Right kidney (tissue), 1 donor: Measurements from ENCODE around the gene KPNA6.
"Not testable (repeated sequence)": the region's sequence is repeated elsewhere in the genome, so short reads cannot be mapped to it uniquely, and the experiment has no call there.

ENCODE experiments used
- DNase-seq: peaks from one replicate; pipeline ENCODE4 v3.0.0-alpha.2; 2016

Gene KPNA6

DNA sequence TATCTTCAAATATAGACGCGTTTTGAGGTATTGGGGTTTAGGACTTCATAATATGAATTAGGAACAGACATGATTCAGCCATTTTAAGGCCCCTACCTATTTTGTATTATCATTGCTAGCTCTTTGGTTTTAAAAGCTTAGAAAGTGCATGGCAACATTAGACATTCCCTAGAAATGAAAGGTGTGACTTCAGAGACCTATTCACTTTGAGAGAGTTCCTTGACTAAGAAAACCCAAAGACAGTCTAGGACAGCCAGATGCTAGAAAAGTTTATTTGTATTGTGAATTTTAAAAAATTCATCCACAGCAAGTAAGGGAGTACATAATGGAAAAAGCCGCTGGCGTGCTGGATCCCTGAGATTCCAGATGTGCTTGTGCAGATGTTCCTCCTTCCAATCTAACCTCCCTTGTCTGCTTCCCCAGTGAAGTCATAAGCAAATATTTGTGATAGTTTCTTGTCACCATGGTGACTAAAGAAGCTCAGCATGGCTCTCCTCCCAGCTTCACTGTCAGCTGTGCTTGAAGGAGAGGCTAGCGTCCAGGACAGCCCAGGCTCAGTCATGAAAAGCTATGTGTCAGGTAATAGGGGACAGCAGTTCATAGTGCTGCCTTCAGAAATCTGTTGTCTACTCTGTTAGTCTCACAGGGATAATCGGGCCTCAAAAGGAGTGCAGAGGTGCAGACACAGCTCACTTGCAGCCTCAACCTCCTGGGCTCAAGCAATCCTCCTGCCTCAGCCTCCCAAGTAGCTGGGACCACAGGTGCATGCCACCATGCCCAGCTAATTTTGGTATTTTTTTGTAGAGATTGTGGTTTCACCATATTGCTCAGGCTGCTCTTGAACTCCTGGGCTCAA is 34.8 kb downstream of the KPNA6 start:
- DNase-seq = peak; percentile 10

DNA sequence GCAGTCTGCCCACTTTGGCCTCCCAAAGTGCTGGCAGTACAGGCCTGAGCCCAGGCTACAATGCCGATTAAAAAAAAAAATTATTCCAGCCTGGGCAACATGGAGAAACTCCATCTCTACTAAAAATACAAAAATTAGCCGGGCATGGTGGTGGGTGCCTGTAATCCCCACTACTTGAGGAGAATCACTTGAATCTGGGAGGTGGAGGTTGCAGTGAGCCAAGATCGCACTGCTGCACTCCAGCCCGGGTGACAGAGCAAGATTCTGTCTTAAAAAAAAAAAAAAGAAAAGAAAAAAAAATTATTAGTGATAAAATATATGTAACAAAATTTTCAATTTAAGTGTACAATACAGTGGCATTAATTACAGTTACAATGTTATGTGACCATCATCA is 35.4 kb downstream of the KPNA6 start:
- DNase-seq = not testable (repeated sequence)

DNA sequence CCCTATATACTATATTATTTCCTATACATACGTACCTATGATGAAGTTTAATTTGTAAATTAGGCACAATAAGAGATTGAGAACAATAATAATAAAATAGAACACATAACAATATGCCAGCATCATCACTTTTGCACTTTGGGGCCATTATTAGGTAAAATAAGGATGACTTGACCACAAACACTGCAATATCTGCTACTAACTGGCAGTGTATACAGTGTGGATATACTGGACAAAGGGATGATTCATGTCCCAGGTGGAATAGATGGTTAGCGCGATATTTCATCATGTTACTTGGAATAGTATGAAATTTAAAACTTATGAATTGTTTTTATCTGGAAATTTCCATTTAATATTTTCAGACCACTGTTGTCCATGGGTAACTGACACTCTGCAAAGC is 36.2 kb downstream of the KPNA6 start:
- DNase-seq = no peak

DNA sequence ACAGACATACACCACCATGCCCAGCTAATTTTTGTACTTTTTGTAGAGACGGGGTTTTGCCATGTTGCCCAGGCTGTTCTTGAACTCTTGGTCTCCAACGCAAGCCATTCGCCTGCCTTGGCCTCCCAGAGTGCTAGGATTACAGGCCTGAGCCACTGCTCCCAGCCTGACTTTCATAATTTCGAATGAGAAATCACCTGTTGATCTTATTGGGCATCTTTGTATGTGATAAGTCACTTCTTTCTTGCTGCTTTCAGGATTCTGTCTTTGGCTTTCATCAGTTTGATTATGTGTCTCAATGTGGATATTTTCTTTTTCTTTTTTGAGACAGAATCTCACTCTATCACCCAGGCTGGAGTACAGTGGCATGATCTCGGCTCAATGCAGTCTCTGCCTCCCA is 39.9 kb downstream of the KPNA6 start:
- not testable (repeated sequence) for DNase-seq

DNA sequence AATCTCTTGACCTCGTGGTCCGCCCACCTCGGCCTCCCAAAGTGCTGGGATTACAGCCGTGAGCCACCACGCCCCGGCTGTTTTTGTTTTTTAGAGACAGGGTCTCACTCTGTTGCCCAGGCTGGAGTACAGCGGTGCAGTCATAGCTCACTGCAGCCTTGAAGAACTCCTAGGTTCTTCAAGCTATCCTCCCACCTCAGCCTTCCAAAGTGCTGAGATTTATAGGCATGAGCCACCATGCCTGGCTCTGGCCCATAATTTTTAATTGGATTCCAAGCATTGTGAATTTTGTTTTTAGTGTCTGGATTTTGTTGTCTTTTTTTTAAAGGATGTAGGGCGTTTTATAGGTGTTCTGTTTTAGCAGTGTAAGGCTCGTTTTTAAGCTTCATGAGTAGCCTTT is 43.0 kb downstream of the KPNA6 start:
- peak; percentile 1 for DNase-seq

DNA sequence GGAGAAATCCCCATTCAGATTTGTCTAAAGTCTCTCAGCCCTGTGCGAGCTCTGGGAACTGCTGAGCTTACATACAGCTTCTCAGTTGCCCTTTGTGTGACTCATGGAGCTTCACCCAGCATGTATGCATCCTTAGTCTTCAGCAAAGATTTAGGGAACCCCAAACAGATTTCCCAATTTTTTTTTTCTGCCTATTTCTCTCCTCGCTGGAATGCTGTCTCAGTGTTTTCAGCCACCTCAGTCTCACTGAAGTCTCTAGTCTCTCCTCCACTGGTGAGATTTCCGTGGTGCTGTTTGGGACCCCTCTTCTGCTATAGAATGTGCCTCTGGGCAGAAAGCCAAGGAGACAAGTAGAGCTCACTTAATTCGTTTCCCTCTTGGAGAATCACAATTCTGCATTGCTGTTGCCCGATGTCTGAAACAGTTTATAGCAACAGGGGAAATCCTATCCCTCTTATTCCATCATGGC is 43.5 kb downstream of the KPNA6 start:
- peak; percentile 12 for DNase-seq

DNA sequence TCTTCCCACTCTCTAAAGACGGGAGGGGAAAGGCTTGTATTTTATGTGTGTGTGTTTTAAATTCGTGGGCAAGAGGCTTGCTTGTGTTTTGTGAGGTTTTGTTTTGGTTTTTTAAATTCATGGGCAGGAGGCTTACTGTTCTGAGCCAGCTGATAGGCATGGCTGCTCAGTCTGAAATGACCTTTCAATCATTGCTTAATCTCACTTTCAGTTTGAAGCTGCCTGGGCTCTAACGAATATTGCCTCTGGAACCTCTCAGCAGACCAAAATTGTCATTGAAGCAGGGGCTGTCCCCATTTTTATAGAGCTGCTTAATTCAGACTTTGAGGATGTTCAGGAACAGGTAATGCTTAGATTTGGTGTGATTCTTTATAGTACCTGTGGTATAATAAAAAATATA is 51.3 kb downstream of the KPNA6 start:
- DNase-seq = no peak

DNA sequence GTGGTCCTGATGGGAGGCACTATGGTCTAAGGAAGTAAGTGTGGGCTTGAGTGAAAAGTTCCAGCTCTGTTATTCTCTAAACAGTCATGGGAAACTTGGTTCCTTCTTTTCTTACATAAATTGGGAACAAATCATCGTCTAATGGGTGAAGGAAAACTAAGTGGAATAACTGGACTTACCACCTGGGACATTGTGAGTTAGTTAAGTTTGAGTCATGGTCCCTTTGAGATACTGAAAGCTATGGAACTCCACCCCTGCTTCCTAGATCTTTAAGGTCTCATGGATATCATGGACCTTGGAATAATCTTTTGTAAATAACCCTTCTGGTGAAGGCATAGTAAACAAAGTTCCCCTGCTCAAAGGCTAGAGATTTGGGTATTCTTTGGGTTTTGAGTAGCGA is 55.5 kb downstream of the KPNA6 start:
- no peak for DNase-seq

DNA sequence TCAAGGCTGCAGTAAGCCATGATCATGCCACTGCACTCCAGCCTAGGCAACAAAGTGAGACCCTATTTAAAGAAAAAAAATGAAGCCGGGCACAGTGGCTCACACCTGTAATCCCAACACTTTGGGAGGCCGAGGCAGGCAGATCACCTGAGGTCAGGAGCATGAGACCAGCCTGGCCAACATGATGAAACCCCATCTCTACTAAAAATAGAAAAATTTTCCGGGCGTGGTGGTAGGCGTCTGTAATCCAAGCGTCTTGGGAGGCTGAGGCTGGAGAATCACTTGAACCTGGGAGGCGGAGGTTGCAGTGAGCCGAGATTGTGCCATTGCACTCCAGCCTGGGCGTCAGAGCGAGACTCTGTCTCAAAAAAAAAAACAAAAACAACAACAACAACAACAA is 57.8 kb downstream of the KPNA6 start:
- DNase-seq = not testable (repeated sequence)

DNA sequence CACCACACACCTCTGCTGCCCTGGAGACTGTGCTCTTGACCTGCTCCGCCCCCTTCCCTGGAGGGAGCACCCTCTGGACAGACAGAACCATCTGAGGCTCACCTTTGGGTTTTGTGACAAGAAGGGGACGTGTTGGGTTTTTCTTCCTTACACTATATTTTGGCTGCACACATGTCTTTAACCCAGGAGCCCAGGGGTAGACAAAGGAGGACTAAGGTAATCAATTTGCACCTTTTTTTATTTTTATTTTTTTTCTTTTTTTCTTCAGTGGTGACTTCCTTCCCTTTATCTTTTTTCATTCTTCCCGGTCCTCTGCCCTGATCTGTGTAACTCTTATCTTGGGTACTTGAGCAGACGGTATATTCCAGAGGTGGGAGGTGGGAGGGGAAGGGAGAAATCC is 63.1 kb downstream of the KPNA6 start:
- DNase-seq = no peak

DNA sequence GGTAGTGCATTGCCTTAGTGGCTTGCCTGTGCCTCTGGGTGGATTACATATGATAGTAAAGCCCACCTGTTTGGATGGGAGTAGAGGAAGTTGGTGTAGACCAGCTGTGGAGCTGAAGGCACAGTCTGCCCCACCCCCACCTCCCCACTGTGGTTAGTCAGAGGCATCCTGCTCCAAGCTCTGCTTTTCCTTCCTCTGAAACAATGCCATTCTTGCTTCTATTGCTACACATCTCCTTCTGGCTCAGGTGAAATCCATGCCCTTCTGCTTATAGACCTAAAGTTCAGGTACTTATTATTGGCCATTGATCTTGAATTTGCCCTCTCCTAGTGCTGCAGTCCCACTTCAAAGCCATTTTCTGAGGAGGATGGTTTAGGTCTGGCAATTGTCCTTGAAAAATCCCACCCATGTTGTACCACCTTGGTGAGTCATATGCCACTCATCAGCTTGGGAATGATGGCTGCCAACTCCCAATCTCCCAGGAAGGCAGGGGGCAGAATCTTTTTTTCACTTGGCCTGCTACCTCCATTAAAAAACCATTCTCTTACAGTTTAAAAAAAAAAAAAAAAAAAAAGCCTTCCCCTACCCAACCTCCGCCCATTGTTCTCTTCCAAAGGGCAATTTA is 64.9 kb downstream of the KPNA6 start:
- DNase-seq = no peak

DNA sequence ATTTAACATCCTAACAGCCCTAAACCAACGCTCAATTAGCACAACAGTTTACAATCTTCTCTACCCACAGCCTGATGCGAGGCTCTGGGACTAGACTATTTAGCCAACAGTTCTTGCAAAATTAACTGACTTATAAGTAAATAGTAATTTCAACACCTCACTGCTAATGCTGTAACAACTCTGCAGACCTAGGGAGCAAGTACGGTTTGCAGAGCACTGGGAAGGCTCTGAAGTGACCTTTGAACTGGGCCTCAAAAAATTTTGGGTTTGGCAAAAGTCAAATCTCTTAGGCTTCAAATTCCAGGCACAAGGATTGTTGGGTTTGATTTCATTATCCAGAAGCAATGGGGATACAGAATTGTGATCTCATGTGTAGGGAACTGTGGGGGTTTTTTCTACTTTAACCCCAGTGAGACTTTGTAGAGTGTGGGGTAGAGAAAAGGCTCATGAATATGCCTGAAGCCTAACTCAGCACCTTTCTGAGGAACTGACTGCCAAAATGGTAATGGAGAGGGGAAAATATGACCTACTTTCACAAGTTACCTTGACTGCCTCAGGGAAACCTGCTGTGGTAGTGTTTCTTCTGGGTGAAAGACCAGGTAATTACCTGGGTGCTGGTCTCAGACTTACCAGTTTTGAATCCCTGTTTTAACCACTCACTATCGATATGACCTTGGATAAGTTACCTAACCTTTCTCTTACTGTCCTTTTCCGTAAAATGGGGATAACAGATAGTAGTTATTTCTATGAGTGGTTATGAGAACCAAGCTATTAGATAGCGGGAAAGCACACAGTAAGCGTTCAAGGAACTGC is 70.7 kb downstream of the KPNA6 start:
- DNase-seq = no peak

DNA sequence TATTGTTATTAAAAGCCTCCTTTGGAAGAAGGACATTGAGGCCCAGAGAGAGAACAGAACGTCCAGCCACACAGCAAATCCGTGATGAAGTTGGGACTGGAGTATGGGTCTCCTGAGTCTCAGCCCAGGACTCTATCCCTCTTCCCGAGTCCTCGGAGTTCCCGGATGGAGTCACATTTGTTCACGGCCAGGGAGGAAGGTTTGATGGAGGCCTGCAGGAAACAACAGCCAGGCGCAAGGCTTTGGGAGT is 71.3 kb downstream of the KPNA6 start:
- no peak for DNase-seq

DNA sequence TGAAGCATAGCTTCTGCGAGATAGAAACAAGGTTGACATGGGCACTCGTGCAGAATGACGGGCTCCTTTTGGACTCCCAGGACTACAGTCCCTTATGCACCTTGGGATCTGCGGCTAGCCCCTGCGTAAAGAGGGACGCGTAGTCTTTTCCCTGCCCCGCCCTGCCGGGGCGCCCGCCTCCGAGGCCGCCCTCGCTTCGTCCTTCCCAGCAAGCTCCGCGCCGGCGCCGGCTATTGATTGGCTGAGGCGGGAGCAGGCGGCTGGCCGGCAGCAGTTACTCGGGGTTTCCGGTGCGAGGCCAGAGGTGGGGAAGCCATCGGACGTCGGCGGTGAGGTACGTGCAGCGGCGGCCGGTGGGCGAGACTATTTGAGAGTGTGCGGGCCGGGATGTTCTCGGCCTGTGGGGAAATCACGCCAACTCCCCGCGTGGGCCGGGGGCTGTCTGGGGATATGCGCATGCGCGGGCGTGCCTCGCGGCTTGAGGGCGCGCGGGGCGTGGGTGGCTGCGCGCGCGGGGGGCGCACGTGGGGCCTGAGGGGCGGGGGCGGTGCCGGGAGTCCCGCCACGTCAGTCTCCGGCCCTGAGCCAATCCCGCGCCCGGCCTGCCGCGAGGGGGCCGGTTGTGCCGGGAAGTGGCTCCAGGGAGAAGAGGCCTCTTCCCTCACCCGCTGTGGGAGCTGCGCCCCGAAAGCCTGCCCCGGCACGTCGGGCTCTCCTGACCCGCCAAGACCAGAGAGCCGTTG is 71.8 kb downstream of the KPNA6 start, which contains the start of gene TXLNA:
TSS of gene TXLNA (plus strand) at position 233 of the 743 bp plus-strand sequence. CDS start 671 bp downstream, outside the sequence.
- peak; percentile 98 for DNase-seq

DNA sequence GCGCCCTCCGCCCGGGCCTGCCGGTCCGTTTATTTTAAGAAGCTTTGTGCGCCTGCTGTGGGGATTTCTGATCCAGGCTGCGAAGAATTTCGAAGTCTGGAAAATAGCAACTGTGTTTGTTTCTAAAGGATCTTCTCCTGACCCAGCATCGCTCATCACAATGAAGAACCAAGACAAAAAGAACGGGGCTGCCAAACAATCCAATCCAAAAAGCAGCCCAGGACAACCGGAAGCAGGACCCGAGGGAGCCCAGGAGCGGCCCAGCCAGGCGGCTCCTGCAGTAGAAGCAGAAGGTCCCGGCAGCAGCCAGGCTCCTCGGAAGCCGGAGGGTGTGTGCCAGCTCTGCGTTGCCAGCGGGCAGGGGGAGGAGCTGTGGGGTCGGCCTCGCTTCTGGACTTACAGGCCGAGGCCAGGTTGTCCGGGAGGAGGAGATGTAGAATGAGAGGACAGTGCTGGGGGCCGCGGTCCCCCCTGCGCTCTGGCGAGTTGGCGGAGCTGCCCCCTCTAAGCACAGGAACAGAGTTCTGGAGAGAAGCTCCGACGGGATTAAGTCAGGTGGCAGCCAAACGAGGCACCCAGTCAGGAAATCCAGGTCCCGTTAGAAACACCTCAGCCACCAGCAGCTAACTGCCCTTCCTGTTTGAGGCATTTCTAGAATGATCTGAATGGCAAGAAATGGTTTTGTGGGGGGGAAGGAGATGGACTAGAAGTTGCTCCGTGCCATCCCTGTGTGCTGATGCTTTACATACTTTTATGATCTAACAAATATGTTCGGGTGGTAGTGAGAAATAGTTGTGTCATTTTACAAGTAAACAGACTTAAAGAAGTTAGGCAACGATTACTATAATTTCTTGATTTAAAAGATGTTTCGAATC is 72.6 kb downstream of the KPNA6 start:
- DNase-seq = peak; percentile 80

DNA sequence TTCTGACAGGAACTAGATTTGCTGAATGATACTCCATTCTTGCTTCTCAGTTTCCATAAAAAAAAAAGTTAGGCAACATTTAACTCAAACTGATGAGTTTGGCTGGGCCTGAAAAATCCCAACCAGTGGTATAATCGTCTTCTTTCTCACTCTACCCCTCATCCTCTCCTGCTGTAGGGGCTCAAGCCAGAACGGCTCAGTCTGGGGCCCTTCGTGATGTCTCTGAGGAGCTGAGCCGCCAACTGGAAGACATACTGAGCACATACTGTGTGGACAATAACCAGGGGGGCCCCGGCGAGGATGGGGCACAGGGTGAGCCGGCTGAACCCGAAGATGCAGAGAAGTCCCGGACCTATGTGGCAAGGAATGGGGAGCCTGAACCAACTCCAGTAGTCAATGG is 73.2 kb downstream of the KPNA6 start:
- DNase-seq = no peak

DNA sequence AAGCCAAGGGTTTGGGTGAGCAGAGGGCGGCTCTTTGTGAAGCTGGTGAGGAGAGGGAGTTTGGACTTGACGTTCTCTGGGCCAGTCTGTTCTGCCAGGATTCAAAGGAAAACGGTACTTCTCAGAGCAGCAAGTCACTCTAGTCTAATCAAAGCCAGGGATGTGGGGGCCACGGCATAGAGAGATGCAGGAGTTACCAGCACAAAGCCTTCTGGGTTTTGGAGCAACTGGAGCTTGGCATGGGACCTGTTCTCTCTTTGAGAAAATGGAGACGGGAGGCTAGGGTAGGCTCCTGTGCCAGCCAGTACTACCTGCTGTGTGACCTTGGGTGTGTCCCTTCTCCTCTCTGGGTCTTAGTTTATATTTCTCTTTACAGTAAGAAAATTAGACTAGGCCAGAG is 73.7 kb downstream of the KPNA6 start:
- DNase-seq = no peak

DNA sequence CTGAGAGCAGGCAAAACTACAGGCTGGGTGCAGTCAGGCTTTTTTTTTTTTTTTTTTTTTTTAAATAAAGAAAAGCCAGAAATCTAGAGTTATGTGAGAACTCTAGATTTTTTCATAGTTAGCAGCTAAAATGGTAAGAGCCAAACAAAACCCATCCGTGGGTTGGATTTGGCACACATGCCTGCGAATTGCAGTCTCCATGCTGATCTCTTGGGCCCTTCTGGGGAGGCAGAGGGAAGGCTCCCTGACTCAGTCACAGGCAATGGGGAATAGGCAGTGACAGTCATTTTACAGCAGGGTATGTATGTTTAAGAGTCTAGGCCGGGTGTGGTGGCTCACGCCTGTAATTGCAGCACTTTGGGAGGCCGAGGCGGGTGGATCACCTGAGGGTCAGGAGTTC is 74.2 kb downstream of the KPNA6 start:
- DNase-seq = no peak

DNA sequence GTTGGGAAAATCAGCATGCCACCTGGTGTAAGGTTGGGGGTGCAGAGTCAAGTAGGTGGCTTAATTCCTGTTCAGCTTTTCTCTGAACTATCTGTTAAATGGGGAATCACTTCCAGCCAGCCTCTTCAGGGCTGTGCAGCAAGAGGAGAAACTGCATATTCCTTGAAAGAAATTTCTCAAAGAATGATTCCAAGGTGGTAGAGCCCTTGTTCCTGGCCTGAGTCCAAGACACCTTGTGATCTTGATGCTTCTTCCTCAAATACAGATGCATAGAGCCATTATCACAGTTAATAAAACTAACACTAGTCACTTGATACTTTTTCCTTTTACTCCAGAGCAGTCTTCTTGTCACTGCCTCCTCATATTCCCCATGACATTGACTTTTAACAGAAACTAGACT is 76.8 kb downstream of the KPNA6 start:
- no peak for DNase-seq

DNA sequence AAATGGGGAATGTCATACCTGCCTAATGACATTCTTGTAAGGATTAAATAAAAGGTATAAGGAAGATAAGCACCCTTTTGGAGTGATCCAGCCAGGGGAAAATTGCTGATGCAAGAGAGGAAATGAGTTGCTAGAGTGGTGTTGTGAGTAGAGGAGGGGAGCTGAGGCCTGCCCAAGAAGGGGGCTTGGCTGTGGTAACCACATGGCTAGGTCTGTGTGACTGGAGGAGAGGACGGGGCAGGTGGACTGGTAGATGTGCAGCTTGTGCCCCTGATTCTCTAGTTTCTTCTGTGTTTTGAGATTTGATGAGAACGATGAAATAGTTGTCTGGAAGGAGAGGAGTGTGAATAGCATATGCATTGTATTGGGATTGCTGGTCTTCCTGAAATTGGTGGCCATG is 78.2 kb downstream of the KPNA6 start:
- no peak for DNase-seq

DNA sequence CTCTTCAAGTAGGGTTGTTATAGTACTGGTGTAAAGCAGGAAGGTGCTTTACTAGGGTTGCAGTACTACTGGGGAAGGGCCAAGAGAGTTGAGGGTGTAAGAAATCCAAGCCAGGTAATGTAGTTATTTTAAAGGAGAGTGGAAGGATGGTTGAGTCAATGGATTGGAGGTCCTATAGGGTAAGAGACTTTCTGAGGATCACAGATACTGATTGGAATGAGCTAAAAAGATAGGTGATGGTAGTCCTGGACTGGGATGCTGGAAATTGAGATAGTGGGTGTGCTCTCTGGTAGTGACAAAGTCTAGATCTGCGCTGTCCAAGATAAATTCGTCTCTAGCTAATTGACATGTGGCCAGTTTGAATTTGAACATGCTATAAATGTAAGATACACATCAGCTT is 78.6 kb downstream of the KPNA6 start:
- DNase-seq = no peak

DNA sequence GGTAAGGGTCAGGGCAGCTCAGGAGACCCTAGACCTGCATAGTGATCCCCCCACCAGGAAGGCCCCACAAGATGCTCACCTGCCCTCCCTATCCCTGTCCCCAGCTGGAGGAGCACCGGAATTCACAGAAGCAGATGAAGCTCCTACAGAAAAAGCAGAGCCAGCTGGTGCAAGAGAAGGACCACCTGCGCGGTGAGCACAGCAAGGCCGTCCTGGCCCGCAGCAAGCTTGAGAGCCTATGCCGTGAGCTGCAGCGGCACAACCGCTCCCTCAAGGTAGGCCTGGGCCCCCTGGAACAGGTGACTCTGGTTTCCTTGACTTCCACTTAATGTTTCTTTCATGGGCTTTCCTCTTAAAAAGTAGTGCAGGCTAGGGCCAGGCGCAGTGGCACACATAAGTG is 80.0 kb downstream of the KPNA6 start:
- DNase-seq = no peak
